Measurements from ENCODE around the gene RRAGD. TPM values are rescaled to one million over a fixed set of nuclear protein-coding genes. Genes with fewer than 3 reads are reported as not detected.

Gene RRAGD
- total RNA-seq, 1 donor from 2014 or later = 9.8 TPM

DNA sequence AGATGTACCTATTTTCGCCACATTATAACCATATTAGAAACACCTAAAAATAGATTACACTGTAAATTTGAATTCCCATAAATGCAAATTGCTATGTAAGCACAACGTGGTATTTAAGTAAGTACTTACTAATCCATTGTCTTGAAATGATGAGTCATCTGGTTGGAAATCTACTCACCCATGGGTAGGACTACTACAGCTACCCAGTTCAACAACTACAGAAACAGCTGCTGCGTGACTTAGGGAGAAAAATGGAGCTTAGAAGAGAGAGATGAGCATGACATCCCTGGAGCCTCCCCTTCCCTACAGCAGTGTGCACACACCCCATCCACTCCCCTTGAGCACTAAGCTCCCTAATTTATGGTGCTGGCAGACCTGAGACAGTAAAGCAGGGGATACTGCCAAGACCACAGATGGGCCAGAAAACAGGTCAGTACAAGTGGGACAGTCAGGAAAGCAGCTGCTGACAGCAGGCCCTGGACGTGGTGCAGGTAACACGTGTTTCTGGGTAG lies 26.9 kb downstream of the RRAGD start:
- Mint-ChIP-seq H3K27me3 (ENCODE audit: unreplicated experiment) (no peaks in the 10 kb centered on the region), H3K27ac (ENCODE audit: unreplicated experiment) (no peak overlapping the region), H3K9me3 (ENCODE audit: unreplicated experiment) (no peaks in the 10 kb centered on the region), H3K4me3 (ENCODE audit: unreplicated experiment) (no peak overlapping the region), H3K4me1 (ENCODE audit: unreplicated experiment) (no peaks in the 10 kb centered on the region), H3K36me3 (ENCODE audit: low read depth, unreplicated experiment) (no peaks in the 10 kb centered on the region)
- TF ChIP-seq, protein P1, sequence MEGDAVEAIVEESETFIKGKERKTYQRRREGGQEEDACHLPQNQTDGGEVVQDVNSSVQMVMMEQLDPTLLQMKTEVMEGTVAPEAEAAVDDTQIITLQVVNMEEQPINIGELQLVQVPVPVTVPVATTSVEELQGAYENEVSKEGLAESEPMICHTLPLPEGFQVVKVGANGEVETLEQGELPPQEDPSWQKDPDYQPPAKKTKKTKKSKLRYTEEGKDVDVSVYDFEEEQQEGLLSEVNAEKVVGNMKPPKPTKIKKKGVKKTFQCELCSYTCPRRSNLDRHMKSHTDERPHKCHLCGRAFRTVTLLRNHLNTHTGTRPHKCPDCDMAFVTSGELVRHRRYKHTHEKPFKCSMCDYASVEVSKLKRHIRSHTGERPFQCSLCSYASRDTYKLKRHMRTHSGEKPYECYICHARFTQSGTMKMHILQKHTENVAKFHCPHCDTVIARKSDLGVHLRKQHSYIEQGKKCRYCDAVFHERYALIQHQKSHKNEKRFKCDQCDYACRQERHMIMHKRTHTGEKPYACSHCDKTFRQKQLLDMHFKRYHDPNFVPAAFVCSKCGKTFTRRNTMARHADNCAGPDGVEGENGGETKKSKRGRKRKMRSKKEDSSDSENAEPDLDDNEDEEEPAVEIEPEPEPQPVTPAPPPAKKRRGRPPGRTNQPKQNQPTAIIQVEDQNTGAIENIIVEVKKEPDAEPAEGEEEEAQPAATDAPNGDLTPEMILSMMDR (IDR thresholded peaks at IDR 0.05; ENCODE audit: unreplicated experiment) = no peak
- DNase-seq (ENCODE audit: low spot score) = no peak

DNA sequence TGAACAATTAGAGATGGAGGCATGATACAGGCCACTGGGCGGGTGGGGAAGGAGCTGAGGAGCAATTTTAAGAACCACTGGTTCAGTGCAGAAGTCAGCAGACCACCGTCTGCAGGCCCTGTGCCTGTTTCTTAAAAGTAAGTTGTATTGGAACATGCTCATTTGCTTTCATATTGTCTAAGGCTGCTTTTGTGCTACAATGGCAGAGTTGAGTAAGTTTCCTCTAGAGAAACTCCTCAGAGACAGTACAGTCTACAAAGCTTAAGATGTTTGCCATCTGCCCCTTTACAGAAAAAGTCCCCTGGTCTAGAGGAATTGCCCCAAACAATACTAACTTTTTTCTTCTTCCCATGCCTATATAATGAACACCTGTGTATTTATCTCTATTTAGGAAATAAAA lies 31.0 kb downstream of the RRAGD start:
- Mint-ChIP-seq H3K36me3 (ENCODE audit: low read depth, unreplicated experiment) (no peaks in the 10 kb centered on the region), H3K4me1 (ENCODE audit: unreplicated experiment) (peaks cover 2% of the 10 kb centered on the region), H3K27ac (ENCODE audit: unreplicated experiment) (no peak overlapping the region), H3K27me3 (ENCODE audit: unreplicated experiment) (no peaks in the 10 kb centered on the region), H3K9me3 (ENCODE audit: unreplicated experiment) (no peaks in the 10 kb centered on the region), H3K4me3 (ENCODE audit: unreplicated experiment) (no peak overlapping the region)
- TF ChIP-seq, protein P1 (IDR thresholded peaks at IDR 0.05; ENCODE audit: unreplicated experiment) = no peak
- no peak for DNase-seq (ENCODE audit: low spot score)

GRCh38 chr6:89379281-89379680 lies 32.8 kb downstream of the RRAGD start:
- Mint-ChIP-seq H3K4me1 (ENCODE audit: unreplicated experiment) (peaks cover 7% of the 10 kb centered on the region), H3K27ac (ENCODE audit: unreplicated experiment) (no peak overlapping the region), H3K9me3 (ENCODE audit: unreplicated experiment) (no peaks in the 10 kb centered on the region), H3K4me3 (ENCODE audit: unreplicated experiment) (no peak overlapping the region), H3K27me3 (ENCODE audit: unreplicated experiment) (no peaks in the 10 kb centered on the region), H3K36me3 (ENCODE audit: low read depth, unreplicated experiment) (no peaks in the 10 kb centered on the region)
- no peak for DNase-seq (ENCODE audit: low spot score)
- TF ChIP-seq, protein P1 (IDR thresholded peaks at IDR 0.05; ENCODE audit: unreplicated experiment) = no peak

- Mint-ChIP-seq H3K36me3 (ENCODE audit: low read depth, unreplicated experiment) (no peaks in the 10 kb centered on the region), H3K9me3 (ENCODE audit: unreplicated experiment) (no peaks in the 10 kb centered on the region), H3K4me1 (ENCODE audit: unreplicated experiment) (peaks cover 7% of the 10 kb centered on the region), H3K4me3 (ENCODE audit: unreplicated experiment) (no peak overlapping the region), H3K27me3 (ENCODE audit: unreplicated experiment) (no peaks in the 10 kb centered on the region), H3K27ac (ENCODE audit: unreplicated experiment) (no peak overlapping the region)
- DNase-seq (ENCODE audit: low spot score) = no peak
- TF ChIP-seq, protein P1 (IDR thresholded peaks at IDR 0.05; ENCODE audit: unreplicated experiment) = no peak
Observed at GRCh38 chr6:89378628-89379027, 33.4 kb downstream of the RRAGD start.

GRCh38 chr6:89375427-89376267 lies 36.4 kb downstream of the RRAGD start:
- Mint-ChIP-seq H3K9me3 (ENCODE audit: unreplicated experiment) (no peaks in the 10 kb centered on the region), H3K27me3 (ENCODE audit: unreplicated experiment) (no peaks in the 10 kb centered on the region), H3K4me1 (ENCODE audit: unreplicated experiment) (peaks cover 7% of the 10 kb centered on the region), H3K27ac (ENCODE audit: unreplicated experiment) (peak overlapping the region; percentile 50), H3K36me3 (ENCODE audit: low read depth, unreplicated experiment) (no peaks in the 10 kb centered on the region), H3K4me3 (ENCODE audit: unreplicated experiment) (no peak overlapping the region)
- peak; percentile 61 for DNase-seq (ENCODE audit: low spot score)
- TF ChIP-seq, protein P1 (IDR thresholded peaks at IDR 0.05; ENCODE audit: unreplicated experiment) = peak; percentile 25

Data from endothelial cell (in vitro differentiated cells).